WI38 (cell line): Measurements from ENCODE around the gene TIMP1.

Experiments
- H3K4me3 ChIP-seq: 2 replicates; pipeline ENCODE4 v1.5.1; 2011; ENCODE audit warnings: low read depth, mild to moderate bottlenecking, control low read depth, low read length
- TF ChIP-seq, protein P1 (sequence below): IDR thresholded peaks from 2 replicates; pipeline ENCODE4 v1.5.1; 2012; ENCODE audit warnings: low read depth, mild to moderate bottlenecking, control low read depth, low read length

TIMP1 gene

DNA sequence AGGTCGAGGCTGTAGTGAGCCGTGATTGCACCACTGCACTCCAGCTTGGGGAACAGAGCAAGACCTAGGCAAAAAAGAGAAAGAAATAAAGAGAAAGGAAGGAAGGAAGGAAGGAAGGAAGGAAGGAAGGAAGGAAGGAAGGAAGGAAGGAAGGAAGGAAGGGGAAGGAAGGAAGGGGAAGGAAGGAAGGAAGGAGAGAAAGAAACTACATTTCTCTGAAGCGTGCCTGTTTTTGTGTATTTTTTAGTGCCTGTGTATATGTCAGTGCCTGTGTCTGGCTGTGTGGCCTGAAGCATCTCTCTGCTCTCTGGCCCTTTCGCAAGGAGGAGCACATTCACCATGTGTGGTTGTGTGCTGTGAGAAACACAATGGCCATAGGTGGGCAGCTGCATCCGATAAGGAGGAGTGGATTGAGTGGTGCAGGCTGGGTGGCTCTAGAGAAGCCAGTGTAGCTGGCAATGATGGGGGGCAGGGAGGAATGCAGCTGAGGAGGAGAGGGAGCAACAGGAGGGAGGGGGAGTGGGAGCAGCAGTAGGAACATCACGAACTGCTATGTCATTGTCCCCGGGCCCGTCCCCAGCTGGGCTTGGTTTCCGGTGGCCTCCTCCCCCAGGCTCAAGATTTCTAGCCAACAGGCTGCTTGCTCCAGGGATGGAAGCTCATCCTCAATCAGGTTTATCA lies 26.0 kb downstream of the TIMP1 start:
- TF ChIP-seq, protein P1, sequence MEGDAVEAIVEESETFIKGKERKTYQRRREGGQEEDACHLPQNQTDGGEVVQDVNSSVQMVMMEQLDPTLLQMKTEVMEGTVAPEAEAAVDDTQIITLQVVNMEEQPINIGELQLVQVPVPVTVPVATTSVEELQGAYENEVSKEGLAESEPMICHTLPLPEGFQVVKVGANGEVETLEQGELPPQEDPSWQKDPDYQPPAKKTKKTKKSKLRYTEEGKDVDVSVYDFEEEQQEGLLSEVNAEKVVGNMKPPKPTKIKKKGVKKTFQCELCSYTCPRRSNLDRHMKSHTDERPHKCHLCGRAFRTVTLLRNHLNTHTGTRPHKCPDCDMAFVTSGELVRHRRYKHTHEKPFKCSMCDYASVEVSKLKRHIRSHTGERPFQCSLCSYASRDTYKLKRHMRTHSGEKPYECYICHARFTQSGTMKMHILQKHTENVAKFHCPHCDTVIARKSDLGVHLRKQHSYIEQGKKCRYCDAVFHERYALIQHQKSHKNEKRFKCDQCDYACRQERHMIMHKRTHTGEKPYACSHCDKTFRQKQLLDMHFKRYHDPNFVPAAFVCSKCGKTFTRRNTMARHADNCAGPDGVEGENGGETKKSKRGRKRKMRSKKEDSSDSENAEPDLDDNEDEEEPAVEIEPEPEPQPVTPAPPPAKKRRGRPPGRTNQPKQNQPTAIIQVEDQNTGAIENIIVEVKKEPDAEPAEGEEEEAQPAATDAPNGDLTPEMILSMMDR: no peak
- H3K4me3 ChIP-seq: no peak overlapping the region

DNA sequence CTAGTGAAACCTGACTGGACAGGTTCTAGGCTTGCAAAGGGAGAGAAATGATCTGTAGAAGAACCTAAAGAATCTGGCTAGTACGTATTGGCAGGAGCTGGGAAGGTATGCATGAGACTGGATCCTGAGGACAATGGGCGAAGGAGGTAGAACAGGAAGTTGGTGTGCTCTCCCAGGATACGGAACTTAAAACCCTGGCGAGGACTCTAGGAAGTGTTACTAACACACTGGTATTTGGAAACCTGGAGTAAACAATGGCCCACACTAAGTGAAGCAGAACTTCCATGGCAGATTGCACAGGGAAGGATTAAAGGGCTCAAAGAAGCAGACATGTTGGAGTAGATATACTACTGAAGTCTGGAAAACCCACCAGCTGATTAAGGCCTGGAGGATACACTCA lies 28.3 kb downstream of the TIMP1 start:
- TF ChIP-seq, protein P1: no peak

DNA sequence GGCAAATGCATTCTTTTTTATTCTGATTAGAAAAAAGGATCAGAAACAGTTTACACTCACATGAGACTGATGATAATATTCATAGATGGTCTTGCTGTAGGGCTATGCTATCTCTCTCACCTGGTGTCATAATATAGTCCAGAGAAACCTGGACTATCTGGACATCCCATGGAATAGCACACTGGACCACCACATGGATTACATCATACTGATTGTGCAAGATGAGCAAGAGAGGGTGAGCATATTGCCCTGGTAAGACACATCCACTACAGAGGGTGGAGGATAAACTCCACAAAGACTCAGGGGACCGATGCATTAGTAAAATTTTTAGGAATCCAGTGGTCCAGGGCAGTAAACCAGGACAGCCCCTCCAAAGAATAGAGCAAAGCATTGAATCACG lies 29.3 kb downstream of the TIMP1 start:
- H3K4me3 ChIP-seq: no peak overlapping the region

More for the DNA sequence above, 28.3 kb downstream of the TIMP1 start:
- H3K4me3 ChIP-seq: no peak overlapping the region

DNA sequence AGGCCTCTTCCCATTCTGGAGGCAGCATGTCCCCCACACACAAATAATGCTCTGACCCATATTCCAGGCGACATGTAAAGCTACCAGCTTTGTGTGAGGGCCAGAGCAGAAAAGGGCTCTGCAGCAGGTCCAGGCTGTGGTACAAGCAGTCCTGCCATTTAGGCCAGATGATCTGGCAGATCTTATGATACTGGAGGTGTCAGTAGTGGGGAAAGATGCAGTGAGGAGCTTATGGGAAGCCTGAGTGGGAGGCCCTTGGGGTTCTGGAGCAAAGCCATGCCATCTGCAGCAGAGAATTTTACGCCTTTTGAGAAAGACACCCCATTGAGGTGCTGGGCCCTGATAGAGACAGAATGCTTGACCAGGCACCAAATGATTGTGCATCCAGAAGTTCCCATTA lies 29.7 kb downstream of the TIMP1 start:
- no peak overlapping the region for H3K4me3 ChIP-seq
- TF ChIP-seq, protein P1: no peak

More for the DNA sequence above, 29.3 kb downstream of the TIMP1 start:
- TF ChIP-seq, protein P1: no peak

DNA sequence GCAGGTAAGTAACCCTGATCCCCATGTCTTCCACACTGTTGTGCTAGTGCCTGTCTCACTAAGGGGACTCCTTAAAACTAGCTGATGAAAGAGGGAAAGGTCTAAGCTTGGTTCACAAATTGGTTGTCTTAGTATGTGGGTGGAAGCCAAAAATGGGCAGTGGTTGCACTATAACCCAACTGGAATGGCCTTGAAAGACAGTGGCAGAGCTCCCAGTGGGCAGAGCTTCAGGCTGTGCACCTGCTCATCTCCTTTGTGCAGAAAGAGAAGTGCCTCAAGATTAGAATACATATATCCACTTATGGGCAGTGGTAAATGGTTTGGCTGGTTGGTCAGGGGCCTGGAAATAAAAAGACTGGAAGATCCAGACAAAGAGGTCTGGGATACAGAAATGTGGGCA lies 30.2 kb downstream of the TIMP1 start:
- TF ChIP-seq, protein P1: no peak
- no peak overlapping the region for H3K4me3 ChIP-seq

DNA sequence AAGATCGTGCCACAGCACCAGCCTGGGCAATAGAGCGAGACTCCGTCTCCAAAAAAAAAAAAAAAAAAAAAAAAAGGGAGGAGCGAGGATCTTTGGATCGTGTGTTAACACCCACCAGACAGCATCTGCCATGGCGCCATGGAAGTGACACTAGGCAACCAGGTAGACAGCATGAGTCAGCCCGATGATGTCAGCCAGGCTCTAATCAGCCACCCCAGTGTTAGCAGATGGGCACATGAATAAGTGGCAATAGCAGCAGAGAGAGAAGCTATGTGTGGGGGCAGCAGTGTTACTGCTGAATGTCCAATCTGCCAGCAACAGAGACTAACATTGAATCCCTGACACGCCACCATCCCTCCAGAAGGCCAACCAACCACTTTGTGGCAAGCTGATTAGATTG lies 30.8 kb downstream of the TIMP1 start:
- TF ChIP-seq, protein P1: no peak
- H3K4me3 ChIP-seq: no peak overlapping the region

DNA sequence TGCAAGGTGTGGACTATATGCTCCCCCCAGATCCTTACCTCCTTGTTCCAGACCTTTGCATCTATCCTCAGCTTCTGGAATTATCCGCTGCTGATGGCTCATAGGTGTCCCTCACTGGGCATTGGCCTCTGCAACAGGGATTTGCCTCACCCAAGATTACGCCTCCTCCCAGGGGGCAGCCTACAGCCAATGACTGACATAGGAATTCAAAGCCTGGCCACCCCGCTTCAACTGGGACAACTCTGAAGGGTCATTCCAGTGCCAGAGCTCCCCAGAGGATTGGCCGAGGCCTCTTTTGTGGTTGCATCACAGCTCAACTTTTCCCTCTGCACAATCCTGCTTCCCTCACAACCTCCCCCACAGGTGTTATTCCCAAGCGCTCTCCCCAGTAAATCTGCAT lies 32.4 kb downstream of the TIMP1 start:
- TF ChIP-seq, protein P1: no peak
- no peak overlapping the region for H3K4me3 ChIP-seq
